Endothelial cell (in vitro differentiated cells): Measurements from ENCODE around the gene ZBED4. TPM values are rescaled to one million over a fixed set of nuclear protein-coding genes. Genes with fewer than 3 reads are reported as not detected.

Source experiments
- DNase-seq: peaks from one replicate; pipeline ENCODE4 v3.0.0; 2021; ENCODE audit warnings: low spot score
- H3K27ac Mint-ChIP-seq: one replicate; pipeline ENCODE4 v1.8.0; 2021; ENCODE audit warnings: mixed read lengths, inconsistent platforms; ENCODE audit not compliant: unreplicated experiment
- H3K27me3 Mint-ChIP-seq: one replicate; pipeline ENCODE4 v1.8.0; 2021; ENCODE audit warnings: mild to moderate bottlenecking, moderate library complexity, mixed read lengths, inconsistent platforms; ENCODE audit not compliant: unreplicated experiment
- H3K36me3 Mint-ChIP-seq: one replicate; pipeline ENCODE4 v1.8.0; 2021; ENCODE audit warnings: mild to moderate bottlenecking, low read depth, mixed read lengths, inconsistent platforms; ENCODE audit not compliant: unreplicated experiment
- H3K4me1 Mint-ChIP-seq: one replicate; pipeline ENCODE4 v1.8.0; 2021; ENCODE audit warnings: mild to moderate bottlenecking, mixed read lengths, inconsistent platforms; ENCODE audit not compliant: unreplicated experiment
- H3K4me3 Mint-ChIP-seq: one replicate; pipeline ENCODE4 v1.8.0; 2021; ENCODE audit warnings: mild to moderate bottlenecking, mixed read lengths, inconsistent platforms; ENCODE audit not compliant: unreplicated experiment
- H3K9me3 Mint-ChIP-seq: one replicate; pipeline ENCODE4 v1.8.0; 2021; ENCODE audit warnings: mixed read lengths, inconsistent platforms; ENCODE audit not compliant: unreplicated experiment
- CTCF ChIP-seq: fragments of 200-600 bp; sonication (generic); IDR thresholded peaks from one replicate; pipeline ENCODE4 v1.5.0; 2021; ENCODE audit warnings: antibody characterized with exemption; ENCODE audit not compliant: unreplicated experiment
- total RNA-seq: library from RNA; stranded (reverse); fragmentation: NEBNext Ultra II Directional; extraction: Animal tissue kit (Norgen Biotek cat#: 25700); gene quantifications from one replicate; pipeline ENCODE4 v1.2.1, GENCODE V29; 2021; ENCODE audit not compliant: unreplicated experiment

Gene ZBED4
- total RNA-seq, 1 donor from 2014 or later: 22.6 TPM

GRCh38 chr22:49934891-49935557, 81.4 kb downstream of the ZBED4 start:
- TF ChIP-seq CTCF: no peak
- H3K4me3 Mint-ChIP-seq: no peak overlapping the region
- peaks cover 6% of the 10 kb centered on the region for H3K27me3 Mint-ChIP-seq

DNA sequence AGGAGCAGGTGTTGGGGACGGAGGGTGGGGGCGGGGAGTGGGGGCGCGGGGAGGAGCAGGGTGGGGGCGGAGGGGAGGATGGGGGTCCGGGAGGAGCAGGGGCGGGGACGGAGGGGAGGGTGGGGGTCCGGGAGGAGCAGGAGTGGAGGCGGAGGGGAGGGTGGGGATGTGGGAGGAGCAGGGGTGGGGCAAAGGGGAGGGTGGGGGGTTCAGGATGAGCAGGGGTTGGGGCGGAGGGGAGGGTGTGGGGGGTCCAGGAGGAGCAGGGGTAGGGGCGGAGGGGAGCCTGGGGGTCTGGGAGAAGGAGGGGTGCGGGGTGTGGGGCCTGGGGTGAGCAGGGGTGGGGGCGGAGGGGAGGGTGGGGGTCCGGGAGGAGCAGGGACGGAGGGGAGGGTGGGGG, 81.9 kb downstream of the ZBED4 start:
- H3K9me3 Mint-ChIP-seq: no peaks in the 10 kb centered on the region
- H3K4me1 Mint-ChIP-seq: peaks cover 40% of the 10 kb centered on the region
- no peak for TF ChIP-seq CTCF
- H3K27me3 Mint-ChIP-seq: peaks cover 6% of the 10 kb centered on the region
- no peaks in the 10 kb centered on the region for H3K36me3 Mint-ChIP-seq
- H3K4me3 Mint-ChIP-seq: no peak overlapping the region
- no peak overlapping the region for H3K27ac Mint-ChIP-seq
- no peak for DNase-seq

More at GRCh38 chr22:49934891-49935557, 81.4 kb downstream of the ZBED4 start:
- Mint-ChIP-seq H3K27ac (no peak overlapping the region), H3K9me3 (no peaks in the 10 kb centered on the region), H3K4me1 (peaks cover 43% of the 10 kb centered on the region), H3K36me3 (no peaks in the 10 kb centered on the region)
- DNase-seq: peak; percentile 63

- Mint-ChIP-seq H3K36me3 (no peaks in the 10 kb centered on the region), H3K4me3 (peak overlapping the region; percentile 33), H3K27ac (no peak overlapping the region), H3K27me3 (peaks cover 6% of the 10 kb centered on the region), H3K9me3 (peaks cover 3% of the 10 kb centered on the region), H3K4me1 (peaks cover 35% of the 10 kb centered on the region)
- peak; percentile 82 for DNase-seq
- no peak for TF ChIP-seq CTCF
These were observed 82.7 kb downstream of the ZBED4 start for GRCh38 chr22:49936018-49936972.

DNA sequence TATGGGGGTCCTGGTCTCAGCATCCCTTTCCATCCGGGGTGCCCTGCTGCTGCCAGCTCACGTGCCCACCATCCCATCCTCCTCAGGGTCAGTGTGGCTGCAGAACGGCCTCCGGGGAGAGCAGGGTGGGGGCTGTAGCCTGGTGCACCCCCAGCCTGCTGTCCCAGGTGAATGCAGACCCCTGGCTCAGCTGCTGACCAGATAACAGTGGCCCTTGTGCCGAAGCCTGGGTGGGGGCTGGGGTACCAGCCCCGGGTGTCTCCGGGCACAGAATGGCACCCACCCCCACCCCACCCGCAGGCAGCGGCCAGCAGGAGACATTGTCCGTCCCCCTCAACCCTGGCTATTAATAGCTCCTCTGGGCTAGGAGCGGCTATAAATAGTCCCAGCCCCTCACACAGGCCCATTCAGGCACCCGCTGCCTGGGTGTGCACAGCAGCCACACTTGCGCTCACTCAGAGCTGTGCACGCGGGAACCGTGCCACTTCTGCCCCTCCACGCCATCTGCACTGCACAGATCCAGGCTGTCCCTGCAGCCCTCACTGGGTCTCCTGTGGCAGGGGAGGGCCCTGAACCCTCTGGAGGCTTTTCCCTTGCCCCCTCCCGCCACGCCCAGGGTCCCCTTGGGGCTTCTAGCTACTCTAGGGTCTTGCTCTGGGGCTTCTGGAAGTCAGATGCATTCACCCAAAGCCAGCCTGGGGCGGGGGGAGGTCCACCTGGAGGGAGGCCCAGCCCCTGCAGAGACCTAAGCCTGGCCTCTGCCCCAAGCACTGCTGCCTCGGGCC, 83.5 kb downstream of the ZBED4 start:
- TF ChIP-seq CTCF: no peak
- no peak for DNase-seq
- Mint-ChIP-seq H3K9me3 (peaks cover 3% of the 10 kb centered on the region), H3K27ac (peak overlapping the region; percentile 95), H3K4me3 (peak overlapping the region; percentile 33), H3K27me3 (peaks cover 6% of the 10 kb centered on the region), H3K36me3 (no peaks in the 10 kb centered on the region), H3K4me1 (peaks cover 30% of the 10 kb centered on the region)
